IPS-18c (cell line): ENCODE results near the gene ASCC3.
"Not testable (repeated sequence)": the region's sequence is repeated elsewhere in the genome, so short reads cannot be mapped to it uniquely, and the experiment has no call there.

Experiments used
- H3K4me3 ChIP-seq: 2 replicates; pipeline ENCODE4 v1.7.0; 2013; ENCODE audit warnings: low read depth, mild to moderate bottlenecking, low read length, moderate library complexity; ENCODE audit not compliant: insufficient read depth
- H3K9me3 ChIP-seq: one replicate; pipeline ENCODE4 v1.6.1; 2013; ENCODE audit warnings: mild to moderate bottlenecking, low read length, moderate library complexity; ENCODE audit not compliant: control insufficient read depth, insufficient read depth

ASCC3 gene

DNA sequence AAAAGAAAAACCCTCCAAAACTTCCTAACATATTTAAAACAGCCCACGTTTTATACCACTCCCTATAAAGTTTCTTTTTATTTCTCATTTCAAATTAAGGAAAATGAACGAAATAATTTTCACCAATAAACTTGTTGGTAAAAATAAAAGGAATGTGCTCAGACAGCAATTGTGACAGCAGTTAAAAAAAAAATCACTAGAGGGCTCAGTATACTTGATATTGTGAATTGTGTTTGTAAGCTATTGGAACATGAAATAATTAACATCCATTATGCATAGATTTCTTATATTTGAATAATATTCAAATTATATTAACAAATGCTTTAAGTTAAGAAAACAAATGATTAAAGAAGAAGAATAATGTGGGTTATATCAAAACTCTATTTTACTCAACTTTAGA is 105.5 kb downstream of the ASCC3 start:
- no peaks in the 10 kb centered on the region for H3K9me3 ChIP-seq

GRCh38 chr6:100774681-100775080 is 106.4 kb downstream of the ASCC3 start:
- H3K4me3 ChIP-seq = no peak overlapping the region

More for the DNA sequence above, 105.5 kb downstream of the ASCC3 start:
- no peak overlapping the region for H3K4me3 ChIP-seq

GRCh38 chr6:100768816-100769351 is 112.2 kb downstream of the ASCC3 start:
- H3K4me3 ChIP-seq = no peak overlapping the region
- H3K9me3 ChIP-seq = no peaks in the 10 kb centered on the region

More at GRCh38 chr6:100774681-100775080, 106.4 kb downstream of the ASCC3 start:
- no peaks in the 10 kb centered on the region for H3K9me3 ChIP-seq

GRCh38 chr6:100763617-100764241 is 117.4 kb downstream of the ASCC3 start:
- Histone ChIP-seq H3K4me3 (no peak overlapping the region), H3K9me3 (no peaks in the 10 kb centered on the region)

DNA sequence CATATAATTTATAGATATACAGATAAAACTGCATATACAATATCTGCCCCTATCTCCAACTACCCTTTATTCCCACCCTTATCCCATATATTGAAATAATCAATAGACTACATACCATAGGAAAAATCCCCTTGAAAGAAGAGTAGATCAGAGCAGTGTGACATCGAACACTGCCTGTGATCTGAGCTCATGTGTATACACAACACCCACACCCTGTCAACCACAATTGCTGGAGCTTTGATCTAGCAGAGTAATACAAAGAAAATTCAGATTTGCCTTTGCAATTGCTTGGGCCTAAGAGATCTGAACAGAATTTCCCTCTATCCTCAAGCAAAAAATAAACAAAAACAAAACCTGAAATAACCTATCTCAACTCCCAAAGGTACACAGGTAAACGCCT is 119.3 kb downstream of the ASCC3 start:
- no peak overlapping the region for H3K4me3 ChIP-seq
- no peaks in the 10 kb centered on the region for H3K9me3 ChIP-seq

- H3K9me3 ChIP-seq = not testable (repeated sequence)
Observed at GRCh38 chr6:100758386-100758785, 122.7 kb downstream of the ASCC3 start.

DNA sequence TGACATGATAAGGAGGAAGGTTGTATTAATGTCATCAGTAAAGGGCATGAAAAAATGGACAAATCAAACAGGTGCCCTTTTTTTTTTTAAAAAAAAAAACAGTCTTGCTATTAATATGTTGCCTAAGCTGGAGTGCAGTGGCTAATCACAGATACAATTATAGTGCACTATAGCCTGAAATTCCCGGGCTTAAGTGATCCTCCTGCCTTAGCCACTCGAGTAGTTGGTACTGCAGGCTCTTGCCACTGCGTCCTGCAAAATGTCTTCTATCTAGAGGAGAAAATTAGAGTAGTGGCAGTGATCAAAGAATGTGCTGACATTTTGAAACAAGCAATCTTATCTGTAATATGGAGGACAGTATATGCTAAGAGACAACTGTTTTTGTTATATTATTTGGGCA is 127.7 kb downstream of the ASCC3 start:
- no peak overlapping the region for H3K4me3 ChIP-seq
- H3K9me3 ChIP-seq = no peaks in the 10 kb centered on the region

More at GRCh38 chr6:100758386-100758785, 122.7 kb downstream of the ASCC3 start:
- not testable (repeated sequence) for H3K4me3 ChIP-seq

DNA sequence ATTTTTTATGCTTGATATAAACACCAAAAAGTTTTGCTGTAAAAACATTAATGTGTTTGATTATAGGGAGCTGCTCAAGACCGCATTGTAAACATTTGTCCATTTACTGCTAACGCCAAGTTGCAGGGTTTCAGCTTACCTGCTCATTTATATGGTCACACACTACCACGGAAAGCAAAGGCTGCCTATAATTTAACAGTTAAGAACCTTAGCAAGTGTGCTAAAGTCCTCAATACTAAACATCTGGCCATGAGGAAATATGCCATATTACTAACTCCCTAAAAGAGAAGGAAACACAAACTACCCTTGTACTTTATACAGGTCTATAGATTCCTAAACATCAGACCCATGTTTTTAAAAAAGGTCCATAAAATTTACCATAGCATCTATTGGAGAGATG is 129.5 kb downstream of the ASCC3 start:
- H3K4me3 ChIP-seq = no peak overlapping the region

DNA sequence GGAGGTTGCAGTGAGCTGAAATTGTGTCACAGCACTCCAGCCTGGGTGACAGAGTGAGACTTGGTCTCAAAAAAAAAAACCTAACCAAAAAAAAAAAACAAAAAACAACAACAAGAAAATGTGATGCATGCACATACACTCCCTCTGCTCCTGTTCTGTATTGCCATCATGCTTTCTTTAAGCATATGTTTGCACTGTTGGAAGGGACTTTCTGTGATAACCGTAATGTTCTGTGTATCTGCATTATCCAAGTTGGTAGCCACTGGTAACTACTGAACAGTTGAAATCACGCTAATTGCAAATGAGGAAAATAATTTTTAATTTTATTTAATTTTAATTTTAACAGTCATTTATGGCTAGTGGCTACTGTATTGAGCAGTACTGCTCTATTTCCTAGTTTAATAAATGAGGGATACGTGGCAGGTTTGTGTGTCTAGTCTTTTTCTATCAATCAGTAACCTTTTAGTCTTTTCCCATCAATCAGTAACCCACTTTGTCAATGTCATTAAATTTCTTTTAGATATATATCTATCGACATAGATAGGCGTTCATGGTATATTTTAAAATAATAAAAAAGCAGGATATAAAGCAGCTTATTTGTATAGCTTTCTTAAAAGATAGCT is 135.6 kb downstream of the ASCC3 start:
- Histone ChIP-seq H3K9me3 (peaks cover 2% of the 10 kb centered on the region), H3K4me3 (no peak overlapping the region)

More for the DNA sequence above, 129.5 kb downstream of the ASCC3 start:
- H3K9me3 ChIP-seq = no peaks in the 10 kb centered on the region

DNA sequence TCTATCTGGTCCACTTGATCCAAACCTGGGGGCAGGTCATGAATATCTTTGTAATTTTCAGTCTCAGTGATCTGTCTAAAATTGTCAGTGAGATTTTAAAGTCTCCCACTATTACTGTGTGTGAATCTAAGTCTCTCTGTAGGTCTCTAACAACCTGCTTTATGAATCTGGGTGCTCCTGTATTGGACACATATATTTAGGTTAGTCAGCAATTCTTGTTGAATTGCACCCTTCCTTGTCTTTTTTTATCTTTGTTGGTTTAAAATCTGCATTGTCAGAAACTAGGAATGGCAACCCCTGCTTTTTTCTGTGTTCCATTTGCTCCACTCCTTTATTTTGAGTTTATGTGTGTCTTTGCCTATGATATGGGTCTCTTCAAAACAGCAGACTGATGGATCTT is 140.7 kb downstream of the ASCC3 start:
- Histone ChIP-seq H3K9me3 (peaks cover 2% of the 10 kb centered on the region), H3K4me3 (no peak overlapping the region)

DNA sequence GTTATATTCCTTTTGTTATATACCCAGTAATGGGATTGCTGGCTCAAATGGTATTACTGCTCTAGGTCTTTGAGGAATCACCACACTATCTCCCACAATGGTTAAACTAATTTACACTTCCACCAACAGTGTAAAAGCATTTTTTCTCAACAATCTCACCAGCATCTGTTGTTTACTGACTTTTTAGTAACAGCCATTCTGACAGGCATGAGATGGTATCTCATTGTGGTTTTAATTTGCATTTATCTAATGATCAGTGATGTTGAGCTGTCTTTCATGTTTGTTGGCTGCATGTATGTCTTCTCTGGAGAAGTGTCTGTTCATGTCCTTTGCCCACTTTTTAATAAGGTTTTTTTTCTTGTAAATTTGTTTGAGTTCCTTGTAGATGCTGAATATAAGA is 143.4 kb downstream of the ASCC3 start:
- not testable (repeated sequence) for H3K4me3 ChIP-seq, H3K9me3 ChIP-seq

DNA sequence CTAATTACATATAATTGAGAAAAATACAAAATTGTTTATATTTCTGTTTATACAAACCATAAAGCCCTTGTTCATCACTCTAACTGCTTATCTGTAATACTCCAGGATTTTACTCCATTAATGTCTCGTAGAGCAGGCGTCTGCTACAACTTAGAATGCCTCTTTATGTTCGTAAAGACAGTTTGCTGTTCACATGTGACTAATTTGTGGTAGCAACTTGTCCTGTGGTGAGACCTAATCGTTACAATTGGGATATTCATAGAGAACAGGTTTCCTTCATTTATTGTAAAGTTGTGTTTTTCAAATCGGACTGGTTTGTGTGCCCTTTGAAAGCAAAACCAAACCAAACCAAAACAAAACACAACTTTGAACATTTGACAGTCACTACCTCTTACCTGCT is 149.7 kb downstream of the ASCC3 start:
- Histone ChIP-seq H3K4me3 (no peak overlapping the region), H3K9me3 (no peaks in the 10 kb centered on the region)

DNA sequence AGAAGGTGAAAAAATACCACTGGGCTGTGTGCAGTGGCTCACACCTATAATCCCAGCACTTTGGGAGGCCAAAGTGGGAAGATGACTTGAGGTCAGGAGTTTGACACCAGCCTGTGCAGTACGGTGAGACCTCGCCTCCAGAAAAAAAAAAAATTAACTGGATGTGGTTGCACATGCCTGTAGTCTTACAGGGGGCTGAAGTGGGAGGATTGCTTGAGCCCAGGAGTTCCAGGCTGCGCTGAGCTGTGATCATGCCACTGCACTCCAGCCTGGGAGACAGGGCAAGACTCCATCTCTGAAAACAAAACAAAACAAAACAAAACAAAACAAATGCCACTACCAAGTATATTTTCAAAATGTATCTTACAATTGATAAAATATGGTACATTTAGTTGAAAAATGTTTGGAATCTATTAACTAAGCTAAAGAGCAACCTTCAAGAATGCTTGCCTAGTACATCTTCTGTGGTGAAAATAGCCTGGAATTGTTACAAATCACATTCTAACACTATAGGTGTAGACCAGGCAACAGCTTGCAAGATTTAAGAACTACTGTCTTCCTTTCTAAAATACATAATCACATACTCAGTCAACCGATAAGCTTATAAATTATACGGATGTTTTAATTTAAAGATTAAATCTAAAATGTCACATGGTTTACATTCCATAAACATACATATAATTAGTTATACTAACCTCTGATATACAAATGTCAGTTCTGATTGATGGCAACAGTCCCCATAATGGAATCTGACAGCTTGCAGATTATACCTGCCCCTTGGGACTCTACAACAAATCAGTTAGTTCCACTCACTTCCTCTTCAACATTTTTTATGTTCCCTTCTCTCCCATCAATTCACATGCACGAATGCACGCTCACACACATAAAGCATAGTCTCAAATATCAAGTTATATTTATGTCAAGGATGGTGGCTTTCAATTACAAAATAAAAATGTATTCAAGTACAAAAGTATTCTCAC is 150.8 kb downstream of the ASCC3 start:
- Histone ChIP-seq H3K9me3 (no peaks in the 10 kb centered on the region), H3K4me3 (no peak overlapping the region)

DNA sequence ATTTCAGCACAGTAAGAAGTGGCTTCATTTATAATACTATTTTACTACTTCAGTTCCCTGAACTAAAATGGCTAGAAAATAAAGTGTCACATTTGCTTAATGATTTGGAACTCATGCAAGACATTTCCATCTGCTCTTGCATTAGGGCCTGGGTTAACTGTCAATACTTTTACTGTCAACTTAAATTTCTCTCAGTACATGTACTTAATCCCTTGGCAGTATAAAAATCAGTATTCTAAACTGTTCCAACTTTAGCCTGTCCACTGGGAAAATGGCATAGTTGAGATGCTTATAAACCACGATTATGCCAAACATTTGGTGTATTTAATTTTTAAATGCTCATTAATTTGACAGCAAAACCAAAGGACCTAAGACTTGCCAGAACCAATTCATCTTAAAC is 154.5 kb downstream of the ASCC3 start:
- Histone ChIP-seq H3K4me3 (no peak overlapping the region), H3K9me3 (no peaks in the 10 kb centered on the region)

- Histone ChIP-seq H3K4me3 (no peak overlapping the region), H3K9me3 (no peaks in the 10 kb centered on the region)
Observed at GRCh38 chr6:100724696-100725095, 156.4 kb downstream of the ASCC3 start.

DNA sequence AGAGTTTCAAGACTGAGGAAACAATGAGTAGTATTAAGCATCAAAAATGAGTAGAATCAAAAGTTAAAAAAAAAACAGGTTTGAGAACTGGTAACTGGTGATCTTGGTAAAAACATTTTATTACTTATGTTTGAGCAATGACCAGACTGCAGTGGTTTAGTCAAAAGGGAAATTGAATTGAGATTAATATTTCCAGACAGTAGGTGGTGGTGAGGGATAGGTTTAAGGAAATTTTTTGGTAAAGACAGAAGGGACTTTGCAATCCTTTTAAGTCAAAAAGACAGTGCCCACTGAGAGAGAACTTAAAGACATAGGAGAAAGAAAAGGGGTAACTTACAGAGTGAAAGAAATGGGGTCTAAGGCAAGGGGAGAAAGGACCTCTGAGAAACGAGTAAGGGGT is 156.9 kb downstream of the ASCC3 start:
- Histone ChIP-seq H3K4me3 (no peak overlapping the region), H3K9me3 (no peaks in the 10 kb centered on the region)

GRCh38 chr6:100721256-100721655 is 159.9 kb downstream of the ASCC3 start:
- Histone ChIP-seq H3K9me3 (no peaks in the 10 kb centered on the region), H3K4me3 (no peak overlapping the region)
